Daoy (cell line): ENCODE data around the gene NKRF. TPM values are rescaled to one million over a fixed set of nuclear protein-coding genes. Genes with fewer than 3 reads are reported as not detected.
"Not testable (repeated sequence)": the region's sequence is repeated elsewhere in the genome, so short reads cannot be mapped to it uniquely, and the experiment has no call there.

ENCODE experiments used
- DNase-seq: peaks from one replicate; pipeline ENCODE4 v3.0.0-alpha.2; 2015; ENCODE audit warnings: low read depth
- total RNA-seq: library from RNA; depleted of rRNA; stranded (reverse); fragments of >200 nt; shearing (Covaris generic); gene quantifications from 2 replicates; pipeline ENCODE4 v1.2.3, GENCODE V29; 2014; rRNA removed

NKRF gene
- total RNA-seq = 4.4 and 4.5 TPM in 2 replicates

DNA sequence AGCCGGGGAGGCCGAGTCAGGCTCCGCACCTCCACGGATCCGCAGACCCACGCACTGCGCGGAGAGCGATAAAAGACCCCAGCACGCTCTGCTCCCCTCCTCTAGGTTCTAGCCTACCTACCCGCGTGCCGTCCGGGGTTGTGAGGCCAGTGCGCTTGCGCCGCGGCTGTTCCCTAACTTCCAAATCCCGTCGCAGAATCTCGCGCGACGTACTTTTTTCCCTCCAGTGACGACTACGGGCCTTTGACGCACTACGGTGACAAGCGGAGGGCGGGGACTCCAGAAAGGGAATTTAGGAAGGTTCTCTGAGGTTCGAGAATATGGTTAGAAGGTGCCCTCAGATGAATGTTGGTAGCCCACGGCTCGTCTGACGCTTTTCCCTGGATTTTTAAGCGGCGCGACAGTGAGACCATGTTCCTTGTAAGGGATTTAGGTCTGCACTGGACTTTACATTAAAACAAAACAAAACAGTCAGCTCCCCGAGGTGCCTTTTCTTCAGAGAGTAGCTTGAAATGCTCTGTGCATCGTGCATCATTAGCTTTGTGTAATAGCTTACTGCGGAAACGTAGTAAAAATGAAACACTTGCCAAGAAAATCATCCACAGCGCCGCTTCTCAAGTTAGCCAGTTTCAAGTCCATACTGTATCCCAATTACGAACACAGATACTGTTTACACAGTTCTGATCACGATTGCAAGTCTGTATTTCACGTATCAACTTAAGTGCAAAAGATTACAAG is at the start of gene NKRF:
NKRF (minus strand) TSS at position 145 of the 738 bp plus-strand sequence.
- DNase-seq = peak; percentile 89

DNA sequence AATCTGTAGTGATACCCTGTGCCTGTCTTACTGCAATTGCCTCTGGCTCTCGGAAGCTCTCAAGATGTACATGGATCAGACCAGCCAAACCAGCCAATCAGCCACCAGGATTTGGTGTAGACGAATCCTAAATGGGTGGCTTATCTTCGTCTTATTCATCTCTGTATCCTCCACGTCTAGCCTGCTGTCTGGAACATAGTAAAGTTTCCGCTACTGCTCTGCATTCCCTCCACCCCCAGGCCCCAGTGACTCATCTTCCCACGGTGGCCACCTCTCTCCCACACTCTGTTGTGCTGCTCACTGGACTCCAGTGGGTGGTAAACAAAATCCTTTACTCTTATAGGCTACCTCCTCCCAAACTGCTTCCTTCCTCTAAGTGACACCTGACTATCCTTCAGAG is 48.9 kb upstream of the NKRF start:
- peak; percentile 60 for DNase-seq

DNA sequence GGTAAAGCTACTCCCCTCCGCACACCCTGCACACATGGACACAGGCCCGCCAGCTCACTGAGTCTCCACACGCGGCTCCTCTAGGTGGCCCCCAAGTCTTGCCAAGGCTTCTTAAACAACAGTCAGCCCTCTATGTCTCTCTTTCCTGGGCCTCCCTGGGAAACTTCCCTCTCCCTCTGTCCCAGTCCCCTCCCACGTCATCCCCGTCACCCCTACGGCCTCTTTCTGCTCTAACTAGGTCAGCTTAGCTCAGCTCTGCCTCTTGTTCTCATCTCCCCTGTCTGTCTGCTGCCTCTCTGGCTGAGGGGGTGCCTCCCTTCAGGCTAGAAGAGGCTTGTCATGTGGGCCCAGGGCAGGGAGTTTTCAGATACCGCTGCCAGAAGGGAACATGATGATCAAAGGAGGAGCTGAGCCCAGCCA is 47.9 kb upstream of the NKRF start:
- peak; percentile 11 for DNase-seq

- no peak for DNase-seq
Observed at GRCh38 chrX:119648421-119648775, 42.2 kb upstream of the NKRF start.

DNA sequence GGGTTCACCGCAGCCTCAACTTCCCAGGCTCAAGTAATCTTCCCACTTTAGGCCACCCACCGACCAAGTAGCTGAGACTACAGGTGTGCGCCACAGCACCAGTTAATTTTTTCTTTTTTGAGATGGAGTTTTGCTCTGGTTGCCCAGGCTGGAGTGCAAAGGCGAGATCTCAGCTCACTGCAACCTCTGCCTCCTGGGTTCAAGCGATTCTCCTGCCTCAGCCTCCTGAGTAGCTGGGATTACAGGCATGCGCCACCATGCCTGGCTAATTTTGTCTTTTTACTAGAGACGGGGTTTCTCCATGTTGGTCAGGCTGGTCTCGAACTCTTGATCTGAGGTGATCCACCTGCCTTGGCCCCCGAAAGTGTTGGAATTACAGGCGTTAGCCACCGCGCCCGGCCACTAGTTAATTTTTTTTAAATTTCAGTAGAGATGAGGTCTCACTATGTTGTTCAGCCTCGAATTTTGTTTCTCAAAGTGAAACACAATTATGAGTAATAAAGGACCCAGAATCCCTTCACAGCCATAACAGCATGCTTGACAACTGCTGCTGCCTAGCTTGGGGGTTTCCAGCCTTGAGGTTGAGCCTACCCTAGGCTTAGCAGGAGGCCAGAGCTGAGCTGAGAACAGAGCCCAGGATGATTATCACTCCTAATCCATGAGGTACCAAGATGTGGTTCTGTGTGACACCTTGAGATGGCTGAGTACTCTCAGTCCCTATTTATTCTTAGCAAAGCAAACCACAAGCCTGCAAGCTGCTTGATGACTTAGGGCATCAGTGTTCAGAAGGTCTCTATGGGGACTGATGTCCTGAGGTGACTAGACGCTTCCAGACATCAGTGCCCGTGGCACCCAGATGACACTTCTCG is 41.6 kb upstream of the NKRF start:
- DNase-seq = no peak

DNA sequence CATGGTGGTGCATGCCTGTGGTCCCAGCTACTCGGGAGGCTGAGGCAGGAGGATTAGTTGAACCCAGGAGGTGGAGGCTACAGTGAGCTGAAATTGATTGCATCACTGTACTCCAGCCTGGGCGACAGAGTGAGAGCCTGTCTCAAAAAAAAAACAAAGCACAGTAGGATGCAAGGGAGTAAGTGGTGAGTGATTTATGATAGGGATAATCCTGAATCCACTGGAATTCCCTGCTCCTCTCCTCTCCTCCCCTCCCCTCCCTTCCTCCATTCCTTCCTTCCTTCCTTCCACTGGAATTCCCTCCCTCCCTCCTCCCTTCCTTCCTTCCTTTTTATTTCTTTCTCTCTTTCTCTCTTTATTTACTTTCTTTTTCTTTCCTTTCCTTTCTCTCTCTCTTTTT is 40.9 kb upstream of the NKRF start:
- DNase-seq = no peak

DNA sequence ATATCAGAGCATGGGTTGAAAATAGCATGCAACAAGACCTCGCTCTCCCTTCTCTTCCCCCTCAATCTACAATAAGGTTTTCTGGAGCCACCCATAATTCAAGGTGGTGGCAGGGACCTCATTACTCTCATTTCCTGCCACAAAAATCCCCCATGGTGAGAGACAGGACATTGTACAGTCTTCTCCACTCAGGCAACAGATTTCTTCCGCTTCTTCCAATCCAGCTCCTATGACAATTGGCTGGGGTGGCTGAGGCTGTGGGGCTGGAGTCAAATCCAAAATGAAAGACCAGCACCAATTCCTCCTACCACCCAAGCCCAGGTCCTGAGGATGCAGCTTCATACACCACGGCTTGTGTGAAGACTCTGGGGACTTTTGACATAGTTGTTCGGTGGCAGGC is 40.3 kb upstream of the NKRF start:
- no peak for DNase-seq

DNA sequence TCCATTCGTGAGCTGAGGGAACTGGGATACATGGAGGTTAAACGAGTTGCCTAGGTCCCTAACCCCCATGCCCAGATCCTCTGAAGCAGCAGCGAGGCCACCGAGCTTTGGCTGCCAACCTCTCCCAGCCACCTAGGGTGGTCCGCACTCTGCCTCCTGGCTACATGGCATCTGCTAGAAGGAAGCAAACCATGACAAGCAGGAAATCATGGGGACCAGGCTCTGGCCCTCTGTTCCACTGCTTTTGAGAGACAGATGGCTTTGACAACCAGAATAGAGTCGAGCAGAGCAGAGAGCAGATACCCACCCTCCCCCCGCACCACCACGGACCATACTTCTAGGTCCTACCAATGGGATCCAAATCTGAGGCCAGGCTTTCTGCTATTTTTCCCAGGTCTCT is 37.5 kb upstream of the NKRF start:
- no peak for DNase-seq

DNA sequence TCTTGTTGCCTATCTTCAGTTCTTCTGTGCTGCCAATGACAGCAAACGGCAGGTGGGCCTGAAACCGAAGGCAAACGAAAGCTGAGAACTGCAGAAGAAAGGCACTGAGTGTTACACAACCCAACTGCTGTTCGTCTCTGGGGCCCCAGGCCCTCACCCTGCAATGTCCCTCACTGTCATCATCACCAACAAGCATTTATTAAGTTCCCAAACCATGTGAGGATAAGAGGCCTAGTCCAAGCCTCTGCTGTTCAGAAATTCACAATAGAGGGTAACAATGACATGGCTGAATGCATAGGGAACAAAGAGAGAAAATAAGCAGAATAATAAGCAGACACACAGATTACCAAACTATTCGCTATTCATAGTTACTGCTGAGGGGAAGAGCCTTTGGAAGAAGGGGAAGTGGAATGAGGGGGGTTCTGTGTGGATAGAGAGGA is 34.5 kb upstream of the NKRF start:
- no peak for DNase-seq

GRCh38 chrX:119638725-119639471 is 32.7 kb upstream of the NKRF start:
- no peak for DNase-seq

- DNase-seq = not testable (repeated sequence)
Observed at GRCh38 chrX:119637421-119637820, 31.2 kb upstream of the NKRF start.

- no peak for DNase-seq
Observed at GRCh38 chrX:119636419-119636818, 30.2 kb upstream of the NKRF start.

GRCh38 chrX:119635799-119636198 is 29.6 kb upstream of the NKRF start:
- DNase-seq = no peak

- no peak for DNase-seq
Observed at GRCh38 chrX:119635179-119635578, 29.0 kb upstream of the NKRF start.

GRCh38 chrX:119625843-119626242 is 19.6 kb upstream of the NKRF start:
- no peak for DNase-seq

GRCh38 chrX:119624951-119625668 is 18.9 kb upstream of the NKRF start:
- DNase-seq = no peak

DNA sequence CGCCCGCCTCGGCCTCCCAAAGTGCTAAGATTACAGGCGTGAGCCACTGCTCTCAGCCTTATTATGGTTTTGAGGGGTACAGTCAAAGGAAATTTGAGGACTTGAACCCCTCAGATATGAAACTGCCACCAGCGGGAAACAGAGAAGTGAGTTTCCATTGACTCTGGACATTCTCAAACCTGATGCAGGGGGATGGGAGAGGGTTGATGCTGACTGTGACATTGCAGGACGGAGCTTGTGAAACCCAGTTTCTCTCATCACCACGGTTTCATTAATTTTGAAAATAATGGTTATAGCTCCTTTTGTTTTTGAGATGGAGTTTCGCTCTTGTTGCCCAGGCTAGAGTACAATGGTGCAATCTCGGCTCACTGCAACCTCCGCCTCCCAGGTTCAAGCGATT is 18.2 kb upstream of the NKRF start:
- no peak for DNase-seq

DNA sequence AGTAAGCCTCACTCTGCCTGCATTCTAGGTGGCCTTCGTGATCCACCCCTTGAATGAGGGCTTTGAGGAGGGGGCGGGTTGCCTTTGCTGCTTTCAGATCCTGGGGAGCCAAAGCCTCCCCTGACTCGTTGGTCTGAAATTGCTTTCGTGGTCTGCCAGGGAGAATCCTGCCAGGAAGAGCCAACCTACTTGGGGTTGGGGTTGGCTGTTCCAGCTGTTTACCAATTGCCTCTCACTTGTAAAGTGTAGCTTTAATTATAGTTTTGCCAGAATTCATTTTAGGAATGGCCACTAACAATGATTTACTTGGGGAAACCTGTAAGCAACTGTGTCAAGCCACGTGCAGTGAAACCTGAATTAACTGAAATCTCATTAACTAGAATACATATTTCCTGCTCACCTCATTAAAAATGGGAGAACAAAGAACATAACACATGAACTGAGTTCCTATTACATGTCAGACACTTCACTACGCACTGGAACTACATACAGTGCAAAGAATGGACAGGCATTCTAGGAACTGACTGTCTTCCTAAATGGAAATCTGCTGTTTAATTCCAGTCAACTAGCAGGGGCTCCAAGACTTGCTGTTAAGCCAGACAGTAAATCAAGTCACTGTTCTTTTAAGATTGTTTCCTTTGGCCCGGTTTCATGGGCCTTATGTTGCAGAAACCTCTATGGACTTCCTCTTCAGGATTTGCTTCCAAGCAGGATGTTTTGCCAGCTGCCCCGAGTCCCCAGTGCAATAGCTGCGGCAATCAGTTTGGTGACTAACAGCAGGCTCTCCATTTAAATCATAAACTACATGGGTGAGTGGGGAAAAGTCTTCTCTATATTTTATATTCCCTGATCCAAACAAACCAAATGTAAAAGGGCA is 16.4 kb upstream of the NKRF start:
- peak; percentile 55 for DNase-seq

DNA sequence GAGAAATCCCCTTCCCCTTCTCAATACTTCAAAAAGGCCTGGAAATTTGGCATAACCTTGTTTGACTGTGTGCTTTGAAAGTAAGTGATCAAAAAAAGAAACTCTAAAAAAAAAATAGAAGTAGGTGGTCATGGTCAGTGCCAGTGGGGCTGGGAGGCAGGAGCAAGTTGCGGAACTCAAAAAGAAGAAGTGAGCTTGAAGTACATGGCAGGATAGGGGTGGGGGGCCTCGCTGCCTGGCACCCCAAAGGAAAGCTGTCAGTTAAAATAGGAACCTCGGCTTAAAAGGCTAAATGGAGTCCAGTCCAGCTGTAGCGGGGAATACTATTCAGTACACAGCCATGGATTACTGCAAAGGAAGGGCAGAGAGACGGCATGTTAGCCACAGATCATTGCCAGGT is 12.2 kb upstream of the NKRF start:
- no peak for DNase-seq

- no peak for DNase-seq
Observed at GRCh38 chrX:119617517-119618164, 11.4 kb upstream of the NKRF start.
